B cell (primary cell): ENCODE data around the gene LRIG1.

ENCODE experiments used
- EZH2 ChIP-seq: IDR thresholded peaks from 2 replicates; pipeline ENCODE4 v1.6.1; 2012; ENCODE audit warnings: borderline replicate concordance, low read depth, mild to moderate bottlenecking, moderate library complexity, low read length; ENCODE audit not compliant: insufficient read depth, poor library complexity, severe bottlenecking
- TF ChIP-seq, protein P1 (sequence below): fragments of 200-600 bp; IDR thresholded peaks from one replicate; pipeline ENCODE4 v1.8.0; 2022; ENCODE audit warnings: antibody characterized with exemption, mild to moderate bottlenecking

DNA sequence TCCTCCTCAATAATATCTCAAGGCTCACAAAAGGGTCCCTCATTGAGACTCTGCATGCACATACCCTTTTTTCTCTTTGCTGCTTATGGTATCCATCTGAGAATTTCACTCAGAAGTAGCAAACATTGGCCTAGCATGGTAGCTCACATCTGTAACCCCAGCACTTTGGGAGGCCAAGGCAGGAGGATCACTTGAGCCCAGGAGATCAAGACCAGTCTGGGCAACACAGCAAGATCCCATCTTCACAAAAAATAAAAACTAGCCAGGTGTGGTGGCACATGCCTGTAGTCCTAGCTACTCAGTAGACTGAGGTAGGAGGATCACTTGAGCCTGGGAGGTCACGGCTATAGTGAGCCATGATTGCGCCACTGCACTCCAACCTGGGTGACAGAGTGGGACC lies 11.7 kb downstream of the LRIG1 start:
- TF ChIP-seq, protein P1, sequence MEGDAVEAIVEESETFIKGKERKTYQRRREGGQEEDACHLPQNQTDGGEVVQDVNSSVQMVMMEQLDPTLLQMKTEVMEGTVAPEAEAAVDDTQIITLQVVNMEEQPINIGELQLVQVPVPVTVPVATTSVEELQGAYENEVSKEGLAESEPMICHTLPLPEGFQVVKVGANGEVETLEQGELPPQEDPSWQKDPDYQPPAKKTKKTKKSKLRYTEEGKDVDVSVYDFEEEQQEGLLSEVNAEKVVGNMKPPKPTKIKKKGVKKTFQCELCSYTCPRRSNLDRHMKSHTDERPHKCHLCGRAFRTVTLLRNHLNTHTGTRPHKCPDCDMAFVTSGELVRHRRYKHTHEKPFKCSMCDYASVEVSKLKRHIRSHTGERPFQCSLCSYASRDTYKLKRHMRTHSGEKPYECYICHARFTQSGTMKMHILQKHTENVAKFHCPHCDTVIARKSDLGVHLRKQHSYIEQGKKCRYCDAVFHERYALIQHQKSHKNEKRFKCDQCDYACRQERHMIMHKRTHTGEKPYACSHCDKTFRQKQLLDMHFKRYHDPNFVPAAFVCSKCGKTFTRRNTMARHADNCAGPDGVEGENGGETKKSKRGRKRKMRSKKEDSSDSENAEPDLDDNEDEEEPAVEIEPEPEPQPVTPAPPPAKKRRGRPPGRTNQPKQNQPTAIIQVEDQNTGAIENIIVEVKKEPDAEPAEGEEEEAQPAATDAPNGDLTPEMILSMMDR, result no peak
- no peak for TF ChIP-seq EZH2
